HepG2 (cell line): ENCODE results near the gene FAM117B. TPM values are rescaled to one million over a fixed set of nuclear protein-coding genes. Genes with fewer than 3 reads are reported as not detected.

Source experiments
- CEBPG ChIP-seq: IDR thresholded peaks from 2 replicates; pipeline ENCODE4 v1.6.1; 2016
- FUBP1 ChIP-seq: sonication (generic); formaldehyde crosslinking; IDR thresholded peaks from 2 replicates; pipeline ENCODE4 v1.5.1; 2020; ENCODE audit warnings: missing genetic modification reagents, mild to moderate bottlenecking, borderline replicate concordance
- HNF1A ChIP-seq, 2 experiments: sonication (generic) in 1 of 2; formaldehyde crosslinking in 1 of 2; IDR thresholded peaks; 2 replicates each; pipeline versions ENCODE4 v1.4.0 to v1.6.1; 2016 to 2020; ENCODE audit warnings: borderline replicate concordance in 1 of 2, low read depth in 1 of 2, mild to moderate bottlenecking in 1 of 2, missing genetic modification reagents in 1 of 2
- MAFG ChIP-seq: sonication (generic); formaldehyde crosslinking; IDR thresholded peaks from 2 replicates; pipeline ENCODE4 v1.5.1; 2020; ENCODE audit warnings: mild to moderate bottlenecking, missing genetic modification reagents
- MTERF4 ChIP-seq: sonication (generic); formaldehyde crosslinking; IDR thresholded peaks from 2 replicates; pipeline ENCODE4 v1.8.0; 2023; ENCODE audit warnings: mild to moderate bottlenecking, missing genetic modification reagents
- PHF20 ChIP-seq: sonication (generic); formaldehyde crosslinking; IDR thresholded peaks from 2 replicates; pipeline ENCODE4 v1.5.0; 2020; ENCODE audit warnings: mild to moderate bottlenecking, missing genetic modification reagents
- TP53 ChIP-seq: sonication (generic); formaldehyde crosslinking; conservative IDR thresholded peaks from 2 replicates; pipeline ENCODE4 v1.4.0; 2020; ENCODE audit warnings: missing genetic modification reagents
- ZKSCAN5 ChIP-seq: sonication (generic); formaldehyde crosslinking; IDR thresholded peaks from 2 replicates; pipeline ENCODE4 v1.5.1; 2020; ENCODE audit warnings: mild to moderate bottlenecking, missing genetic modification reagents
- ZNF260 ChIP-seq: sonication (generic); formaldehyde crosslinking; IDR thresholded peaks from 2 replicates; pipeline ENCODE4 v1.4.0; 2020; ENCODE audit warnings: missing genetic modification reagents, low read depth, mild to moderate bottlenecking, borderline replicate concordance
- ZNF550 ChIP-seq: sonication (generic); formaldehyde crosslinking; IDR thresholded peaks from 2 replicates; pipeline ENCODE4 v1.4.0; 2020; ENCODE audit warnings: mild to moderate bottlenecking, missing genetic modification reagents, borderline replicate concordance
- ZNF607 ChIP-seq: sonication (generic); formaldehyde crosslinking; IDR thresholded peaks from 2 replicates; pipeline ENCODE4 v1.5.1; 2020; ENCODE audit warnings: missing genetic modification reagents, mild to moderate bottlenecking, borderline replicate concordance
- ZNF687 ChIP-seq: sonication (generic); formaldehyde crosslinking; IDR thresholded peaks from 2 replicates; pipeline ENCODE4 v1.5.1; 2020; ENCODE audit warnings: mild to moderate bottlenecking, missing genetic modification reagents, moderate library complexity
- ZNF775 ChIP-seq: sonication (generic); formaldehyde crosslinking; IDR thresholded peaks from 2 replicates; pipeline ENCODE4 v1.4.0; 2020; ENCODE audit warnings: missing genetic modification reagents, mild to moderate bottlenecking, moderate library complexity, borderline replicate concordance
- ZNF788 ChIP-seq: sonication (generic); formaldehyde crosslinking; IDR thresholded peaks from 2 replicates; pipeline ENCODE4 v1.5.0; 2020; ENCODE audit warnings: mild to moderate bottlenecking, missing genetic modification reagents, borderline replicate concordance
- ZSCAN25 ChIP-seq: sonication (generic); formaldehyde crosslinking; IDR thresholded peaks from 2 replicates; pipeline ENCODE4 v1.8.0; 2022; ENCODE audit warnings: mild to moderate bottlenecking, missing genetic modification reagents
- polyA plus RNA-seq, 8 experiments: library from polyadenylated mRNA; depleted of rRNA in 3 of 8; stranded (reverse) in 7 of 8; unstranded in 1 of 8; fragments of >200 nt; fragmentation: Illumina TruSeq in 4 of 8; extraction: Trizol in 4 of 8; gene quantifications; 2 replicates each; pipeline versions ENCODE4 v1.2.1 to v1.2.3, GENCODE V29; 2011 to 2016; ENCODE audit warnings: low read depth in 4 of 8, missing spikeins in 1 of 8, mixed read lengths in 1 of 8; ENCODE audit not compliant: insufficient read depth in 1 of 8
- total RNA-seq, 5 experiments: library from RNA; depleted of rRNA; stranded (reverse); fragments of >200 nt; fragmentation: Illumina TruSeq; extraction: Trizol; gene quantifications; 2 replicates each; pipeline ENCODE4 v1.2.3, GENCODE V29; 2016; ENCODE audit warnings: low read depth in 1 of 5

The FAM117B gene
- total and polyA plus RNA-seq, 2 of the 13 experiments (the other 11 are each of a cell fraction or from before 2014, with no cell fraction given) = 5.8 to 11.0 TPM

GRCh38 chr2:202588647-202589581 lies 45.9 kb upstream of the FAM117B start (continued):
- TF ChIP-seq HNF1A (IDR thresholded peaks at IDR 0.05; ENCODE audit: low read depth) = no peak
- peak; percentile 39; the same call in 1 of the 2 replicates for TF ChIP-seq HNF1A (CRISPR knock-in tag; IDR thresholded peaks at IDR 0.05; ENCODE audit: borderline replicate concordance)
- no peak for TF ChIP-seq ZNF550 (CRISPR knock-in tag)
- TF ChIP-seq TP53 (CRISPR knock-in tag) = no peak
- 0 out of 2 replicates have a peak, but pooled peaks have one; percentile 40 for TF ChIP-seq PHF20 (CRISPR knock-in tag)
- peak; percentile 36; the same call in 1 of the 2 replicates for TF ChIP-seq ZNF607 (CRISPR knock-in tag)
- TF ChIP-seq CEBPG (CRISPR knock-in tag) = no peak; the same call in 1 of the 2 replicates
- TF ChIP-seq MTERF4 (CRISPR knock-in tag) = no peak
- no peak for TF ChIP-seq ZNF260
- no peak for TF ChIP-seq ZKSCAN5 (CRISPR knock-in tag)
- TF ChIP-seq ZNF775 (CRISPR knock-in tag) = no peak
- TF ChIP-seq ZNF687 = peak; percentile 78
- peak; percentile 85 for TF ChIP-seq ZSCAN25
- TF ChIP-seq MAFG (CRISPR knock-in tag) = no peak
- peak; percentile 93; the same call in 1 of the 2 replicates for TF ChIP-seq FUBP1 (CRISPR knock-in tag)
- TF ChIP-seq ZNF788 (CRISPR knock-in tag) = peak; percentile 78; the same call in 1 of the 2 replicates
